ENCODE measurements around the gene ZMIZ2.

DNA sequence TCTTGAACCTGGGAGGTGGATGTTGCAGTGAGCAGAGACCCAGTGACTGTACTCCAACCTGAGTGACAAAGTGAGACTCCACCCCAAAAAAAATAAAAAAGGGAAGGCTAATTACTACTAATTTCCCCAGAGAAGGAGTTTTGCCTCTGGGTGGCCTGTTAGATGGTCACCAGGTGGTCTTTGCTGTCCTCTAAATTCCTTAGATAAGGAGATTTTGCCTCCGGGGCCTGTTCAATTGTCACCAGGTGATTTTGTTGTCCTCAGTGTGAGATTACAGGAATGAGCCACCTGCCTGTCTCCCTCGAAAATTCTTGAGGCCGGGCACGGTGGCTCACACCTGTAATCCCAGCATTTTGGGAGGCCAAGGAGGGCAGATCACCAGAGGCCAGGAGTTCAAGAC is 24.4 kb upstream of the ZMIZ2 start:
- TF ChIP-seq POLR2A (IDR thresholded peaks at IDR 0.05) (no peak), POLR2AphosphoS5 (IDR thresholded peaks at IDR 0.05) (no peak)
- TF ChIP-seq, protein P1, sequence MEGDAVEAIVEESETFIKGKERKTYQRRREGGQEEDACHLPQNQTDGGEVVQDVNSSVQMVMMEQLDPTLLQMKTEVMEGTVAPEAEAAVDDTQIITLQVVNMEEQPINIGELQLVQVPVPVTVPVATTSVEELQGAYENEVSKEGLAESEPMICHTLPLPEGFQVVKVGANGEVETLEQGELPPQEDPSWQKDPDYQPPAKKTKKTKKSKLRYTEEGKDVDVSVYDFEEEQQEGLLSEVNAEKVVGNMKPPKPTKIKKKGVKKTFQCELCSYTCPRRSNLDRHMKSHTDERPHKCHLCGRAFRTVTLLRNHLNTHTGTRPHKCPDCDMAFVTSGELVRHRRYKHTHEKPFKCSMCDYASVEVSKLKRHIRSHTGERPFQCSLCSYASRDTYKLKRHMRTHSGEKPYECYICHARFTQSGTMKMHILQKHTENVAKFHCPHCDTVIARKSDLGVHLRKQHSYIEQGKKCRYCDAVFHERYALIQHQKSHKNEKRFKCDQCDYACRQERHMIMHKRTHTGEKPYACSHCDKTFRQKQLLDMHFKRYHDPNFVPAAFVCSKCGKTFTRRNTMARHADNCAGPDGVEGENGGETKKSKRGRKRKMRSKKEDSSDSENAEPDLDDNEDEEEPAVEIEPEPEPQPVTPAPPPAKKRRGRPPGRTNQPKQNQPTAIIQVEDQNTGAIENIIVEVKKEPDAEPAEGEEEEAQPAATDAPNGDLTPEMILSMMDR (IDR thresholded peaks at IDR 0.05) = no peak
